Liver (tissue), 9 donors: ENCODE measurements around the gene P2RY8. TPM values are rescaled to one million over a fixed set of nuclear protein-coding genes. Genes with fewer than 3 reads are reported as not detected.

Experiments used
- DNase-seq: peaks from one replicate; pipeline ENCODE4 v3.0.0-alpha.2; 2017; ENCODE audit warnings: low spot score
- H3K27ac ChIP-seq, 2 donors: one replicate each; pipeline ENCODE4 v1.7.0; 2013; ENCODE audit warnings: inconsistent platforms in 2 of 2, low read length in 2 of 2, control low read depth in 1 of 2, low read depth in 1 of 2, mild to moderate bottlenecking in 1 of 2
- H3K27me3 ChIP-seq, 4 donors: one replicate each; pipeline versions ENCODE4 v1.6.1 to v1.7.0; 2013; ENCODE audit warnings: low read length in 3 of 4, inconsistent platforms in 1 of 4, mild to moderate bottlenecking in 1 of 4, moderate library complexity in 1 of 4; ENCODE audit not compliant: control insufficient read depth in 4 of 4, insufficient read depth in 4 of 4
- H3K36me3 ChIP-seq, 4 donors: one replicate each; pipeline versions ENCODE4 v1.6.1 to v1.7.0; 2013; ENCODE audit warnings: low read length in 3 of 4, mild to moderate bottlenecking in 3 of 4, low read depth in 1 of 4, moderate library complexity in 1 of 4; ENCODE audit not compliant: control insufficient read depth in 4 of 4, insufficient read depth in 3 of 4
- H3K4me1 ChIP-seq, 4 donors: one replicate each; pipeline versions ENCODE4 v1.6.1 to v1.7.0; 2013; ENCODE audit warnings: low read length in 3 of 4, mild to moderate bottlenecking in 3 of 4, moderate library complexity in 1 of 4; ENCODE audit not compliant: control insufficient read depth in 4 of 4, insufficient read depth in 4 of 4
- H3K4me3 ChIP-seq, 3 donors: one replicate each; pipeline versions ENCODE4 v1.6.1 to v1.7.0; 2013; ENCODE audit warnings: low read length in 3 of 3, control low read depth in 1 of 3, low read depth in 1 of 3, mild to moderate bottlenecking in 1 of 3
- H3K9ac ChIP-seq, 2 donors: one replicate each; pipeline ENCODE4 v1.7.0; 2013; ENCODE audit warnings: low read length in 2 of 2, mild to moderate bottlenecking in 2 of 2, moderate library complexity in 2 of 2, control low read depth in 1 of 2, low read depth in 1 of 2
- H3K9me3 ChIP-seq, 4 donors: one replicate each; pipeline versions ENCODE4 v1.6.1 to v1.7.0; 2013; ENCODE audit warnings: low read length in 3 of 4; ENCODE audit not compliant: control insufficient read depth in 4 of 4
- ATF3 ChIP-seq: IDR thresholded peaks from 2 replicates; pipeline ENCODE4 v1.6.1; 2016; ENCODE audit warnings: antibody characterized with exemption
- CTCF ChIP-seq: fragments of 150-350 bp; IDR thresholded peaks from 2 replicates; pipeline ENCODE4 v1.5.1; 2017; ENCODE audit warnings: improper control_type of control experiment, low read depth, low read length; ENCODE audit not compliant: missing input control
- EGR1 ChIP-seq, 2 donors: IDR thresholded peaks; 2 replicates each; pipeline ENCODE4 v1.6.1; 2016 to 2018; ENCODE audit warnings: antibody characterized with exemption in 2 of 2, low read depth in 2 of 2
- FOXA1 ChIP-seq: IDR thresholded peaks from 2 replicates; pipeline ENCODE4 v1.6.1; 2016; ENCODE audit warnings: antibody characterized with exemption
- FOXA2 ChIP-seq: IDR thresholded peaks from 2 replicates; pipeline ENCODE4 v1.6.1; 2016; ENCODE audit warnings: antibody characterized with exemption
- GABPA ChIP-seq, 2 donors: IDR thresholded peaks in 1 of 2; conservative IDR thresholded peaks in 1 of 2; 2 replicates each; pipeline ENCODE4 v1.6.1; 2016; ENCODE audit warnings: antibody characterized with exemption in 2 of 2, mild to moderate bottlenecking in 1 of 2, moderate library complexity in 1 of 2
- HNF4A ChIP-seq, 2 donors: conservative IDR thresholded peaks; 2 replicates each; pipeline ENCODE4 v1.6.1; 2016; ENCODE audit warnings: antibody characterized with exemption in 2 of 2, mild to moderate bottlenecking in 2 of 2
- MAX ChIP-seq: IDR thresholded peaks from 2 replicates; pipeline ENCODE4 v1.6.1; 2016; ENCODE audit warnings: antibody characterized with exemption
- NR2F2 ChIP-seq: IDR thresholded peaks from 2 replicates; pipeline ENCODE4 v1.6.1; 2016; ENCODE audit warnings: antibody characterized with exemption
- RAD21 ChIP-seq, 2 donors: IDR thresholded peaks; 2 replicates each; pipeline ENCODE4 v1.6.1; 2016; ENCODE audit warnings: antibody characterized with exemption in 2 of 2, mild to moderate bottlenecking in 2 of 2
- SP1 ChIP-seq: IDR thresholded peaks from 2 replicates; pipeline ENCODE4 v1.6.1; 2018; ENCODE audit warnings: antibody characterized with exemption, mild to moderate bottlenecking
- TAF1 ChIP-seq: conservative IDR thresholded peaks from 2 replicates; pipeline ENCODE4 v1.6.1; 2016; ENCODE audit warnings: antibody characterized with exemption, mild to moderate bottlenecking
- YY1 ChIP-seq: IDR thresholded peaks from 2 replicates; pipeline ENCODE4 v1.6.1; 2016; ENCODE audit warnings: antibody characterized with exemption, mild to moderate bottlenecking
- WGBS: extraction: QIAGEN DNeasy Blood & Tissue Kit; methylation state at CpG from one replicate; pipeline ENCODE4 v1.1.7; 2013; 5-methylcytosine and 5-hydroxymethylcytosine counted together
- polyA plus RNA-seq, 2 donors: library from polyadenylated mRNA; stranded (reverse) in 1 of 2; unstranded in 1 of 2; fragments of 200-250 nt in 1 of 2; fragments of >200 nt in 1 of 2; fragmentation: Nextera tagmentation in 1 of 2; extraction: Ambion mirVana in 1 of 2; gene quantifications; one replicate each; pipeline versions ENCODE4 v1.2.1 to v1.2.3, GENCODE V29; 2013 to 2015
- total RNA-seq, 2 donors: library from RNA; depleted of rRNA; stranded (reverse); fragments of >200 nt; gene quantifications; one replicate each; pipeline ENCODE4 v1.2.3, GENCODE V29; 2014
- donor health status: healthy.
- donor health status: healthy.
- donor health status: healthy.
- donor health status: healthy.
- donor health status: healthy.

P2RY8 gene
- total and polyA plus RNA-seq, 4 donors = 0.24 to 4.4 (median 0.59) TPM

- H3K4me3 ChIP-seq = peak overlapping the region; percentile 18 to 41 (median 37)
- no peaks in the 10 kb centered on the region for H3K9me3 ChIP-seq
- DNase-seq = no peak
- peaks cover 0 to 7% (median 1%) of the 10 kb centered on the region in 4 donors for H3K4me1 ChIP-seq
- H3K9ac ChIP-seq = no peak overlapping the region
- WGBS = 61% methylated on average over 17 of the region's 17 CpGs
- H3K27ac ChIP-seq = peak overlapping the region; percentile 26 to 57
- TF ChIP-seq HNF4A (conservative IDR thresholded peaks at IDR 0.05) (no peak), FOXA2 (no peak), MAX (no peak), FOXA1 (no peak), ATF3 (no peak), NR2F2 (no peak), SP1 (no peak), RAD21 (IDR thresholded peaks at IDR 0.05) (no peak), YY1 (no peak), GABPA (IDR thresholded peaks at IDR 0.05 in 1 of 2, conservative IDR thresholded peaks at IDR 0.05 in 1 of 2) (no peak), CTCF (no peak)
- no peaks in the 10 kb centered on the region for H3K36me3 ChIP-seq
- H3K27me3 ChIP-seq = no peaks in the 10 kb centered on the region
These were observed 314 bp downstream of the P2RY8 start for GRCh38 chrX:1536712-1537030.

- Histone ChIP-seq H3K36me3 (no peaks in the 10 kb centered on the region), H3K4me1 (peaks cover 0 to 7% (median 1%) of the 10 kb centered on the region in 4 donors), H3K9ac (peak overlapping the region; percentile 27 to 41), H3K27me3 (no peaks in the 10 kb centered on the region), H3K4me3 (peak overlapping the region in 1 of 3 donors; percentile 23), H3K27ac (peak overlapping the region; percentile 32 to 46), H3K9me3 (no peaks in the 10 kb centered on the region)
- DNase-seq = no peak
- WGBS = 76% methylated on average over 33 of the region's 33 CpGs
- TF ChIP-seq SP1 = no peak
- no peak for TF ChIP-seq EGR1 (IDR thresholded peaks at IDR 0.05; ENCODE audit: low read depth in 2 of 2)
- TF ChIP-seq YY1 = no peak
- TF ChIP-seq MAX = no peak
These were observed 1.5 kb downstream of the P2RY8 start for GRCh38 chrX:1535241-1536041.

GRCh38 chrX:1534301-1535168 is 2.5 kb downstream of the P2RY8 start:
- Histone ChIP-seq H3K9ac (no peak overlapping the region), H3K27ac (no peak overlapping the region), H3K4me1 (peaks cover 0 to 7% (median 1%) of the 10 kb centered on the region in 4 donors), H3K4me3 (no peak overlapping the region), H3K36me3 (no peaks in the 10 kb centered on the region), H3K9me3 (no peaks in the 10 kb centered on the region), H3K27me3 (no peaks in the 10 kb centered on the region)
- no peak for TF ChIP-seq TAF1
- no peak for DNase-seq
- 56% methylated on average over 22 of the region's 22 CpGs for WGBS
